Small intestine (tissue), 7 donors: ENCODE measurements around the gene COG6. TPM values are rescaled to one million over a fixed set of nuclear protein-coding genes. Genes with fewer than 3 reads are reported as not detected.

Source experiments
- DNase-seq, 2 donors: peaks; one replicate each; pipeline versions ENCODE4 v3.0.0 to v3.0.0-alpha.2; 2013
- FAIRE-seq: peaks from 2 replicates; lab custom pipeline; 2012; peaks lifted over from hg19 to GRCh38; lab: Jason Lieb, UNC
- H3K27ac ChIP-seq, 3 donors: one replicate each; pipeline ENCODE4 v1.5.1; 2013; ENCODE audit warnings: low read length in 2 of 3, mild to moderate bottlenecking in 2 of 3, control low read depth in 1 of 3, inconsistent platforms in 1 of 3, low read depth in 1 of 3, moderate library complexity in 1 of 3
- H3K27me3 ChIP-seq, 3 donors: one replicate each; pipeline ENCODE4 v1.6.1; 2013; ENCODE audit warnings: low read length in 3 of 3, inconsistent platforms in 1 of 3; ENCODE audit not compliant: control insufficient read depth in 3 of 3, insufficient read depth in 3 of 3
- H3K36me3 ChIP-seq, 3 donors: one replicate each; pipeline ENCODE4 v1.6.1; 2013; ENCODE audit warnings: low read length in 3 of 3, inconsistent platforms in 1 of 3, low read depth in 1 of 3, mild to moderate bottlenecking in 1 of 3, moderate library complexity in 1 of 3; ENCODE audit not compliant: control insufficient read depth in 3 of 3, insufficient read depth in 2 of 3
- H3K4me1 ChIP-seq, 3 donors: one replicate each; pipeline ENCODE4 v1.6.1; 2013; ENCODE audit warnings: low read length in 2 of 3, inconsistent platforms in 1 of 3, low read depth in 1 of 3, mild to moderate bottlenecking in 1 of 3, moderate library complexity in 1 of 3; ENCODE audit not compliant: control insufficient read depth in 3 of 3, insufficient read depth in 2 of 3
- H3K4me3 ChIP-seq, 3 donors: one replicate each; pipeline ENCODE4 v1.5.1; 2013; ENCODE audit warnings: low read length in 3 of 3, control low read depth in 1 of 3, inconsistent platforms in 1 of 3, low read depth in 1 of 3, mild to moderate bottlenecking in 1 of 3, moderate library complexity in 1 of 3
- H3K9me3 ChIP-seq, 2 donors: one replicate each; pipeline ENCODE4 v1.6.1; 2013; ENCODE audit warnings: low read depth in 1 of 2, low read length in 1 of 2; ENCODE audit not compliant: control insufficient read depth in 2 of 2, insufficient read depth in 1 of 2
- WGBS, 3 donors: extraction: QIAGEN DNeasy Blood & Tissue Kit; methylation state at CpG; one replicate each; pipeline ENCODE4 v1.1.7; 2013; 5-methylcytosine and 5-hydroxymethylcytosine counted together
- polyA plus RNA-seq, 4 donors: library from polyadenylated mRNA; stranded (reverse) in 3 of 4; unstranded in 1 of 4; fragments of 200-250 nt in 3 of 4; fragments of 120-200 nt in 1 of 4; gene quantifications; one replicate each; pipeline versions ENCODE4 v1.2.1 to v1.2.3, GENCODE V29; 2013
- donor health status: healthy with polysubstance abuse.
- donor health status: control.
- donor health status: control.
- donor health status: Bipolar disorder and iron deficiency.
- donor health status: healthy.

Gene COG6
- polyA plus RNA-seq, 4 donors, result 9.5 to 28.4 (median 10.1) TPM

DNA sequence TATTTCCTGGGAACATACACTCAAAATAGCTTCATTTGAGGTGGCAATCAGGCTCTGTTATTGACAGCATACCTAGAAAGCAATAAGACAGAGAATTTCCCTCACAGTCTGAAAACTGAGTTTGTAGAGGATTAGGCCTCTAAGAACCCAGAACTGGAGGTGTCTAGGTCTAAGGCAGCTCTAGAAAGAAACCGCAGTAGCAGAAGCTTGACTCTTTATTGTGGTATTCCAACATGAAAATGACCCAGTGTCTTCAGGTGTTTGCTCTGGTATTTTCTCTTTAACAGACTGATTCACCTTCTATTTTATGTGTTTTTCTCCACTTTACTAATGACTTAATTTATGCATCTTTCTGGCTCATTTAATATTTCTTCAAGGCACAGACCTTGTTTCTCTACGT, 8.5 kb downstream of the COG6 start:
- FAIRE-seq (no peak), DNase-seq (no peak)
- no peak overlapping the region for H3K27ac ChIP-seq
- no peak overlapping the region for H3K4me3 ChIP-seq
- H3K4me1 ChIP-seq, result no peaks in the 10 kb centered on the region
- no peaks in the 10 kb centered on the region for H3K27me3 ChIP-seq
- H3K36me3 ChIP-seq, result peaks cover 0 to 10% (median 0%) of the 10 kb centered on the region in 3 donors
- WGBS, 3 donors, result 52 to 96% (median 55%) methylated on average over 2 of the region's 2 CpGs
- no peaks in the 10 kb centered on the region for H3K9me3 ChIP-seq

DNA sequence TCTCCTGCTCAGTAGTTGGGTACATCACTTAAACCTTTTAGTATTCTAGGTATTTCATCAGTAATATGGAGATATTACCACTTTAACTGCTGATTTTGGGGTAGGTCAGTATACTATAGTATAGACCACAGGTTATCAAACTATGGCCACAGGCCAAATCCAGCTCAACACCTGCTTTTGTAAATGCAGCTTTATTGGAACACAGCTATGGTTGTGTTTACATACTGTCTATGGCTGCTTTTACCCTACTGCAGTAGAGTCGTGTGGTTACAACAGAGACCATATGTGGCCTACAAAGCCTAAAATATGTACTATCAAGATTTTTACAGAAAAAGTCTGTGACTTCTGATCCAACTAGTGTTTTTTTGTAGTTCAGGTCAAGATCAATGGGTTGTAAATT, 10.3 kb downstream of the COG6 start:
- DNase-seq (no peak), FAIRE-seq (no peak)
- H3K27ac ChIP-seq, result no peak overlapping the region
- H3K27me3 ChIP-seq, result no peaks in the 10 kb centered on the region
- H3K4me3 ChIP-seq, result no peak overlapping the region
- no peaks in the 10 kb centered on the region for H3K9me3 ChIP-seq
- H3K4me1 ChIP-seq, result no peaks in the 10 kb centered on the region
- H3K36me3 ChIP-seq, result peaks cover 0 to 7% (median 0%) of the 10 kb centered on the region in 3 donors
- 21 to 72% (median 53%) methylated on average over 1 of the region's 1 CpG for whole genome bisulfite sequencing, 3 donors

DNA sequence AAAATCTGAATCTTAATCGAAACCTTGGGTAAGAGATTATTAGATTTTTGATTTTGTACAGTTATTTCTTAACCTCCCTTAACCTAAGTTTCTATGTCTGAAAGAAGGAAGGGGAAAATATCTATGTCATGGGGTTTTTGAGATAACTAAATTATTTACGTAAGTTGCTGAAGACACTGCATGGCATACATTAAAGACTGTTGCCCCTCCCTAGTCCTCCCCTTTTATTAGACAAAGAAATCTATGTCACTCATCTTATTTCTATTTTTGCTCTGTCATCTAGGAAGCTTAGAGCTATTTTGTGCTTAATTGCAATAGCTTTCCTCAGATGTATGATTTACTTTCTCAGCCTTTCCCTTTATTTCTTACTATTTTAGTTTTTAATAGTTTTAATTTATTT, 15.0 kb downstream of the COG6 start:
- Histone ChIP-seq H3K27ac (no peak overlapping the region), H3K4me1 (no peaks in the 10 kb centered on the region), H3K36me3 (no peaks in the 10 kb centered on the region), H3K4me3 (no peak overlapping the region), H3K27me3 (no peaks in the 10 kb centered on the region), H3K9me3 (no peaks in the 10 kb centered on the region)
- WGBS, 3 donors, result 87 to 94% (median 92%) methylated on average over 2 of the region's 2 CpGs
- FAIRE-seq, result no peak
- DNase-seq, result no peak

DNA sequence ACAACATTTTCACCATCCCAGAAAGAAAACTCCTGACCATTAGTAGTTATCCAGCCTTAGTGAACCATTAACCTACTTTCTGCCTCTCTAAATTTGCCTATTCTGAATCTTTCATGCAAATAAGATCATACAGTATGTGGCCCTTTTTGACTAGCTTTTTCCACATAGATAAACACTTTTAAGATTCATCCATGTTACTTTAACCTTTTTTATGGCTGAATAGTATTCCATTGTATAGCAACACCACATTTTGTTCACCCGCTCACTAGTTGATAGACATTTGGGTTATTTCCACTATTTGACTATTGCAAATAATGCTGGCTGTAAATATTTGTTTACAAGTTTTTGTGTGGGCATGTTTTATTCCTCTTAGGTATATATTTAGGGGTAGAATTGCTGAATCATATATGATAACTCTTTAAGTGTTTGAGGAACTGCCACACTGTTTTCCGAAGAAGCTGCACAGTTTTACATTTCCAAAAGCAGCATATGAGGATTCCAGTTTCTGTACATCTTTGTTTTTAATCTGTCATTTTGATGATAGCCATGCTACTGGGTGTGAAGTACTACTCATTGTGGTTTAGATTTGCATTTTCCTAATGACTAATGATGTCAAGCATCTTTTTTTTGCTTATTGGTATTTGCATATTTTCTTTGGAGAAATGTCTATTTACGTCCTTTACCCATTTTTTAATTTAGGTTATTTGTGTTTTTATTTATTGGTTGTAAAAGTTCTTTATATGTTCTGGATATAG, 17.1 kb downstream of the COG6 start:
- Histone ChIP-seq H3K27me3 (no peaks in the 10 kb centered on the region), H3K9me3 (no peaks in the 10 kb centered on the region), H3K4me1 (no peaks in the 10 kb centered on the region), H3K4me3 (no peak overlapping the region), H3K36me3 (no peaks in the 10 kb centered on the region), H3K27ac (no peak overlapping the region)
- DNase-seq (no peak), FAIRE-seq (no peak)
- 94 to 95% (median 95%) methylated on average over 3 of the region's 3 CpGs for WGBS, 3 donors

DNA sequence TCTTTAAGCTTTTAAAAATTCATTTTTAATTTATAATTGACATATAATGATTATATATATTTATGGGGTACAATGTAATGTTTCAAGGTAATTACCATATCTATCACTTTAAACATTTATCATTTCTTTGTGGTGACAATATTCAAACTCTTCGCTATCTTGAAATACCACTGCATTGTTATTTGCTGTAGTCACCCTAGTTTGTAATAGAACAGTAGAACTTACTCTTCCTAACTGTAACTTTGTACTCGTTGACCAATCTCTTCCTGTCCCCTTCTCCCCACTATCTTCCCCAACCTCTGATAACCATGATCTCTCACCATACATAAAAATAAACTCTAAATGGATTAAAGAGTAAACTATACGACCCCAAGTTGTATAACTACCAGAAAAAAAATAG, 20.4 kb downstream of the COG6 start:
- no peaks in the 10 kb centered on the region for H3K27me3 ChIP-seq
- H3K36me3 ChIP-seq, result peaks cover 0 to 7% (median 4%) of the 10 kb centered on the region in 3 donors
- no peaks in the 10 kb centered on the region for H3K9me3 ChIP-seq
- H3K4me1 ChIP-seq, result no peaks in the 10 kb centered on the region
- FAIRE-seq (no peak), DNase-seq (no peak)
- no peak overlapping the region for H3K4me3 ChIP-seq
- H3K27ac ChIP-seq, result no peak overlapping the region
- 43 to 57% (median 52%) methylated on average over 3 of the region's 3 CpGs for WGBS, 3 donors

DNA sequence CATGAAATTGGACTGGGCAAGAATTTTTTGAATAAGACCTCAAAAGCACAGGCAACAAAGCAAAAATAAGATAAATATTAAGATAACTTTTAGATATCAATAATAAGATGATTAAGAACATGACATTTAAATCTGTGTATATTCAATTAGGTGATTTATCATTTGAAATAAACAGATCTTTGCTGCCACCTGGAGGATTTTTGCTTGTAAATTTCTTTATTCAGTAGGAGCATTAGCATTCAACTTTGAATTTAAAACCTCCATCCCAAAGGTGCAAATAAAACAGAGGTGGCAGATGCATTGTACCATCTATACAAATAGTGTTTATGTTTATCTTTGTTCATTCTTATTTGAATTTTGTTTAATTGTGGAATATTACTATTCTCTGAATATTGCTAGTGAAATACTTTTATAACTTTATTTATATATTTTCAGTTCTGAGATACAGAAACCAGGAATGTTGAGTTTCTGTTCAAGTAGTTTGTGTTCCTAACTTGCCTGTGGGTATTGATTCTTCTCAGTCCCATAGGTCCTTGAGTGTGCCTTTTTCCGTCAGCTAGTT, 20.9 kb downstream of the COG6 start:
- no peaks in the 10 kb centered on the region for H3K9me3 ChIP-seq
- H3K4me3 ChIP-seq, result no peak overlapping the region
- FAIRE-seq (peak; percentile 90), DNase-seq (peak; percentile 44 to 57)
- no peaks in the 10 kb centered on the region for H3K27me3 ChIP-seq
- 92 to 97% (median 97%) methylated on average over 1 of the region's 1 CpG for WGBS, 3 donors
- peaks cover 2 to 7% (median 4%) of the 10 kb centered on the region in 3 donors for H3K36me3 ChIP-seq
- H3K27ac ChIP-seq, result no peak overlapping the region
- H3K4me1 ChIP-seq, result no peaks in the 10 kb centered on the region

DNA sequence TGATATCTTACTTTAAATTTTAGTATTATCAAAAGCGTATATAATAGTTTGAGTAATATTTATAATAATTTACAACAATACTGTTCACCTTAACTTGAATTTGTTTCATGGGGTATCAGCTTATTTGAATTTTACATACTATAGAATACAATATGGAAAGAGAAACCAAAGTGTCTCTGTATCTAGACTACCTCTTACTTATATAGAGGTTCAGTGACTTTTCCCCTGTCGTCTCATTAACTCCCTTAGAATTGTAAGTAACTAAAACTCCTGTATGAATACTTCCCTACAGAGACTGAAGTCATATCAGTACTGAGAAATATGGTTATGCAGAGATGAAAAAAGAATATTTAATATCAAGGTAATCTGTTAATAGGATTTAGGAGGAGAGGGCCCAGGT, 26.8 kb downstream of the COG6 start:
- peak; percentile 5 for FAIRE-seq

DNA sequence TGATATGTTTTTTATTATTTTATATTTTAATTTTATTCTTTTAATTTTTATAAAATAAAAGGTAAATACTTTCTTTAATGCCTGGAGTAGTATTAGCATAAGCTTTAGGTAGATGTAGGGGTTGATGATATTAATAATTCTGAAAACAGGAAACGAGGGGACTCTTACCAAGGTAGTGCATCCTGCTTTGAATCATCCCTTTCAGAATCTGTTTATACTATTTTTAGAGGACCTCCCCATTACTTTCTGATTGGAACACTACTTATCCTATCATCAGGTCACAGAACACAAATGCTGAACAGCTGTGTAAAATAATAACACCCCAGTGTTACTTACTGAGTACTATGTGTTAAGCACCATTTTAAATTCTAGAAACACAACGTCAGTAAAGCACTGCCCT, 27.3 kb downstream of the COG6 start:
- WGBS, 3 donors, result 50 to 65% (median 52%) methylated on average over 2 of the region's 2 CpGs
- H3K27me3 ChIP-seq, result no peaks in the 10 kb centered on the region
- no peaks in the 10 kb centered on the region for H3K4me1 ChIP-seq
- H3K27ac ChIP-seq, result no peak overlapping the region
- no peak overlapping the region for H3K4me3 ChIP-seq
- FAIRE-seq (no peak), DNase-seq (no peak)
- H3K36me3 ChIP-seq, result peaks cover 2 to 13% (median 7%) of the 10 kb centered on the region in 3 donors
- H3K9me3 ChIP-seq, result no peaks in the 10 kb centered on the region

More for the DNA sequence above, 26.8 kb downstream of the COG6 start:
- no peak overlapping the region for H3K27ac ChIP-seq
- H3K9me3 ChIP-seq, result no peaks in the 10 kb centered on the region
- H3K4me3 ChIP-seq, result no peak overlapping the region
- 71 to 97% (median 92%) methylated on average over 2 of the region's 2 CpGs for WGBS, 3 donors
- H3K4me1 ChIP-seq, result no peaks in the 10 kb centered on the region
- H3K36me3 ChIP-seq, result peaks cover 2 to 13% (median 7%) of the 10 kb centered on the region in 3 donors
- DNase-seq, result no peak
- no peaks in the 10 kb centered on the region for H3K27me3 ChIP-seq
